Measurements from ENCODE around the gene LYL1. TPM values are rescaled to one million over a fixed set of nuclear protein-coding genes. Genes with fewer than 3 reads are reported as not detected.

Gene LYL1
- total and polyA plus RNA-seq, 2 donors from 2014 or later: 8.5 to 13.8 TPM

GRCh38 chr19:13117772-13118423 lies 15.2 kb upstream of the LYL1 start, which contains the start of gene NACC1:
NACC1 (plus strand) TSS chr19:13118264; CDS start chr19:13135208, 16,944 bp downstream.
- TF ChIP-seq CTCF (IDR thresholded peaks at IDR 0.05; ENCODE audit: borderline replicate concordance, extremely low read depth, insufficient read depth): no peak
- no peaks in the 10 kb centered on the region for H3K27me3 ChIP-seq (ENCODE audit: control insufficient read depth, insufficient read depth, low read length)

GRCh38 chr19:13117176-13117771 lies 14.6 kb upstream of the LYL1 start:
- peaks cover 0 to 2% (median 0%) of the 10 kb centered on the region in 3 donors for H3K36me3 ChIP-seq (ENCODE audit: control insufficient read depth in 2 of 3, insufficient read depth in 3 of 3, low read length in 3 of 3)
- peak overlapping the region; percentile 91 to 98 (median 93) for H3K4me3 ChIP-seq (ENCODE audit: low read length in 3 of 3)
- peak overlapping the region; percentile 3 to 39 for H3K27ac ChIP-seq (ENCODE audit: low read depth in 2 of 2, low read length in 2 of 2)
- H3K27me3 ChIP-seq (ENCODE audit: control insufficient read depth, insufficient read depth, low read length): no peaks in the 10 kb centered on the region
- peak overlapping the region in 2 of 3 donors; percentile 71 to 84 for H3K9ac ChIP-seq (ENCODE audit: low read length in 3 of 3)
- H3K4me1 ChIP-seq (ENCODE audit: control insufficient read depth in 2 of 3, insufficient read depth in 2 of 3, low read depth in 1 of 3, low read length in 3 of 3): peaks cover 2 to 34% (median 14%) of the 10 kb centered on the region in 3 donors
- FAIRE-seq (no peak), DNase-seq (no peak)
- TF ChIP-seq CTCF (IDR thresholded peaks at IDR 0.05; ENCODE audit: borderline replicate concordance, extremely low read depth, insufficient read depth): no peak
- no peaks in the 10 kb centered on the region for H3K9me3 ChIP-seq (ENCODE audit: control insufficient read depth in 2 of 3, insufficient read depth in 1 of 3, low read length in 3 of 3)
- intact Hi-C loops (cut with DNase I): no loop called here

More at GRCh38 chr19:13117772-13118423, 15.2 kb upstream of the LYL1 start, which contains the start of gene NACC1:
- H3K36me3 ChIP-seq (ENCODE audit: control insufficient read depth in 2 of 3, insufficient read depth in 3 of 3, low read length in 3 of 3): no peaks in the 10 kb centered on the region
- H3K27ac ChIP-seq (ENCODE audit: low read depth in 2 of 2, low read length in 2 of 2): peak within 1 kb of the TSS; percentile 23 to 39
- peak; percentile 92 to 96 (median 93) for DNase-seq
- peak within 1 kb of the TSS; percentile 60 to 98 (median 91) for H3K4me3 ChIP-seq (ENCODE audit: low read length in 3 of 3)
- H3K9ac ChIP-seq (ENCODE audit: low read length in 3 of 3): peak within 1 kb of the TSS; percentile 22 to 84 (median 27)
- intact Hi-C loops (cut with DNase I): no loop called here
- H3K9me3 ChIP-seq (ENCODE audit: control insufficient read depth in 2 of 3, insufficient read depth in 1 of 3, low read length in 3 of 3): no peaks in the 10 kb centered on the region
- H3K4me1 ChIP-seq (ENCODE audit: control insufficient read depth in 2 of 3, insufficient read depth in 2 of 3, low read depth in 1 of 3, low read length in 3 of 3): peaks cover 2 to 34% (median 14%) of the 10 kb centered on the region in 3 donors
- no peak for FAIRE-seq

GRCh38 chr19:13116282-13117175 lies 13.9 kb upstream of the LYL1 start, which contains the start of gene TRMT1:
TRMT1 (minus strand) TSS chr19:13116740; CDS start chr19:13116399, 341 bp downstream.
- peak within 1 kb of the TSS; percentile 71 to 91 (median 84) for H3K9ac ChIP-seq (ENCODE audit: low read length in 3 of 3)
- no peaks in the 10 kb centered on the region for H3K9me3 ChIP-seq (ENCODE audit: control insufficient read depth in 2 of 3, insufficient read depth in 1 of 3, low read length in 3 of 3)
- H3K4me3 ChIP-seq (ENCODE audit: low read length in 3 of 3): peak within 1 kb of the TSS; percentile 91 to 98 (median 93)
- DNase-seq (peak; percentile 94 to 97 (median 95)), FAIRE-seq (no peak)
- H3K4me1 ChIP-seq (ENCODE audit: control insufficient read depth in 2 of 3, insufficient read depth in 2 of 3, low read depth in 1 of 3, low read length in 3 of 3): peaks cover 2 to 28% (median 14%) of the 10 kb centered on the region in 3 donors
- peak within 1 kb of the TSS; percentile 39 to 67 for H3K27ac ChIP-seq (ENCODE audit: low read depth in 2 of 2, low read length in 2 of 2)
- no peaks in the 10 kb centered on the region for H3K27me3 ChIP-seq (ENCODE audit: control insufficient read depth, insufficient read depth, low read length)
- intact Hi-C loops (cut with DNase I): no loop called here
- TF ChIP-seq CTCF (IDR thresholded peaks at IDR 0.05; ENCODE audit: borderline replicate concordance, extremely low read depth, insufficient read depth): no peak
- peaks cover 0 to 2% (median 0%) of the 10 kb centered on the region in 3 donors for H3K36me3 ChIP-seq (ENCODE audit: control insufficient read depth in 2 of 3, insufficient read depth in 3 of 3, low read length in 3 of 3)

All from kidney (tissue), 14 donors.